ENCODE data around the gene DSCAM.

DNA sequence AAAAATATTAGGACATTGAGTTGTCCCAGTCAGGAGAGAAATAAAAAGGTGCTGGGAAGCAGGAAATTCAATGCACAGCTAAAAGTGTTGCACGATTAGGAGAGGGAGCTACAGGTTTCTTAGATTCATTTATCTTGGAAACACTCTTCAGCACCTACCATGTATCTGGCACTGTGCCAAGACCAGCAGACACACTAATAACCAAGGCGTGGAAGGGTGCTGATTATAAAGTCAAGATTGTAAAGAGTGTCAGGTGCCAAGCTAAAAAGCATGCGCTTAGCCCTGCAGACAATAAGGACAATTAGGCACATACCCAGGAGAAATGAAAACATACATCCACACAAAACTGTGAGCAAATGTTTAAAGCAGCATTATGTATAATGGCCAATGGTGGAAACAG is 129.9 kb downstream of the DSCAM start:
- TF ChIP-seq, protein P1, sequence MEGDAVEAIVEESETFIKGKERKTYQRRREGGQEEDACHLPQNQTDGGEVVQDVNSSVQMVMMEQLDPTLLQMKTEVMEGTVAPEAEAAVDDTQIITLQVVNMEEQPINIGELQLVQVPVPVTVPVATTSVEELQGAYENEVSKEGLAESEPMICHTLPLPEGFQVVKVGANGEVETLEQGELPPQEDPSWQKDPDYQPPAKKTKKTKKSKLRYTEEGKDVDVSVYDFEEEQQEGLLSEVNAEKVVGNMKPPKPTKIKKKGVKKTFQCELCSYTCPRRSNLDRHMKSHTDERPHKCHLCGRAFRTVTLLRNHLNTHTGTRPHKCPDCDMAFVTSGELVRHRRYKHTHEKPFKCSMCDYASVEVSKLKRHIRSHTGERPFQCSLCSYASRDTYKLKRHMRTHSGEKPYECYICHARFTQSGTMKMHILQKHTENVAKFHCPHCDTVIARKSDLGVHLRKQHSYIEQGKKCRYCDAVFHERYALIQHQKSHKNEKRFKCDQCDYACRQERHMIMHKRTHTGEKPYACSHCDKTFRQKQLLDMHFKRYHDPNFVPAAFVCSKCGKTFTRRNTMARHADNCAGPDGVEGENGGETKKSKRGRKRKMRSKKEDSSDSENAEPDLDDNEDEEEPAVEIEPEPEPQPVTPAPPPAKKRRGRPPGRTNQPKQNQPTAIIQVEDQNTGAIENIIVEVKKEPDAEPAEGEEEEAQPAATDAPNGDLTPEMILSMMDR (IDR thresholded peaks at IDR 0.05 in 8 of 11, conservative IDR thresholded peaks at IDR 0.05 in 3 of 11): no peak
- TF ChIP-seq POLR2A (IDR thresholded peaks at IDR 0.05) (no peak), POLR2AphosphoS5 (IDR thresholded peaks at IDR 0.05) (no peak)

Measured in spleen (tissue), 7 donors.